Adrenal gland (tissue), 12 donors: Measurements from ENCODE around the gene EDA. TPM values are rescaled to one million over a fixed set of nuclear protein-coding genes. Genes with fewer than 3 reads are reported as not detected.

ENCODE experiments used
- DNase-seq, 7 donors: peaks; one replicate each; pipeline ENCODE4 v3.0.0-alpha.2; 2019 to 2020
- H3K27ac ChIP-seq, 5 donors: fragments of 200-600 bp; sonication (generic) in 4 of 5; 1 replicate in 3 of 5; 2 replicates in 2 of 5; pipeline versions ENCODE4 v1.5.1 to v1.8.0; 2016 to 2020; ENCODE audit warnings: mild to moderate bottlenecking in 1 of 5
- H3K27me3 ChIP-seq: fragments of 200-600 bp; 2 replicates; pipeline ENCODE4 v1.8.0; 2021
- H3K36me3 ChIP-seq, 2 donors: fragments of 200-600 bp; replicated peaks in 1 of 2; 1 replicate in 1 of 2; 2 replicates in 1 of 2; pipeline versions ENCODE4 v1.5.1 to v1.8.0; 2018 to 2022
- H3K4me1 ChIP-seq, 2 donors: fragments of 200-600 bp; replicated peaks in 1 of 2; 1 replicate in 1 of 2; 2 replicates in 1 of 2; pipeline versions ENCODE4 v1.5.1 to v1.8.0; 2018 to 2021
- H3K4me3 ChIP-seq, 4 donors: fragments of 200-600 bp; sonication (generic) in 3 of 4; one replicate each; pipeline ENCODE4 v1.5.1; 2016 to 2018
- H3K9me3 ChIP-seq, 3 donors: fragments of 200-600 bp; sonication (generic) in 1 of 3; replicated peaks in 1 of 3; 1 replicate in 2 of 3; 2 replicates in 1 of 3; pipeline versions ENCODE4 v1.5.1 to v1.8.0; 2016 to 2021
- POLR2A ChIP-seq, 2 donors: fragments of 450-650 bp; IDR thresholded peaks; one replicate each; pipeline ENCODE4 v1.6.1; 2017; ENCODE audit warnings: antibody characterized with exemption in 2 of 2, mild to moderate bottlenecking in 2 of 2, moderate library complexity in 1 of 2
- WGBS, 4 donors: extraction: QIAGEN DNeasy Blood & Tissue Kit in 2 of 4; methylation state at CpG; one replicate each; pipeline versions ENCODE4 v1.1.5 to v1.1.7; 2013 to 2017; 5-methylcytosine and 5-hydroxymethylcytosine counted together
- intact Hi-C, 2 donors: fragments of 100-400 bp; cut with DNase I; formaldehyde crosslinking; loops; one replicate each; pipeline versions ENCODE4 v1.14.1 to v1.15.0; 2022 to 2023
- polyA plus RNA-seq, 3 donors: library from polyadenylated mRNA; stranded (reverse); fragments of 200-250 nt in 2 of 3; fragments of 350-450 nt in 1 of 3; fragmentation: Illumina TruSeq in 1 of 3; extraction: RNeasy Lipid Tissue Mini Kit (QIAGEN cat#74804) in 1 of 3; gene quantifications; one replicate each; pipeline ENCODE4 v1.2.3, GENCODE V29; 2013 to 2014
- total RNA-seq, 9 donors: library from RNA; depleted of rRNA in 4 of 9; stranded (reverse); fragments of >200 nt in 4 of 9; fragments of 120-200 nt in 1 of 9; fragmentation: NEBNext Ultra II Directional in 1 of 9; extraction: Animal tissue kit (Norgen Biotek cat#: 25700) in 1 of 9; gene quantifications; one replicate each; pipeline versions ENCODE4 v1.1.0 to v1.2.4, GENCODE V29; 2013 to 2023
- TF ChIP-seq, protein P1 (sequence below), 6 experiments: fragments of 450-650 bp in 4 of 6; fragments of 200-600 bp in 2 of 6; sonication (generic) in 1 of 6; IDR thresholded peaks; 1 replicate in 5 of 6; 2 replicates in 1 of 6; pipeline versions ENCODE4 v1.5.1 to v1.8.0; 2016 to 2021; ENCODE audit warnings: antibody characterized with exemption in 6 of 6, mild to moderate bottlenecking in 2 of 6, moderate library complexity in 1 of 6
- donor health status: healthy with polysubstance abuse.
- donor health status: Bipolar disorder and iron deficiency.
- donor health status: DM: yes; HTN: yes; CAD: no.
- donor health status: DM: no; HTN: no; CAD: no.
- donor health status: DM: no; HTN: no; CAD: no.
- donor health status: DM: yes; HTN: yes; CAD: no.

Gene EDA
- total and polyA plus RNA-seq, 12 donors, result 5.6 to 28.7 (median 17.2) TPM

DNA sequence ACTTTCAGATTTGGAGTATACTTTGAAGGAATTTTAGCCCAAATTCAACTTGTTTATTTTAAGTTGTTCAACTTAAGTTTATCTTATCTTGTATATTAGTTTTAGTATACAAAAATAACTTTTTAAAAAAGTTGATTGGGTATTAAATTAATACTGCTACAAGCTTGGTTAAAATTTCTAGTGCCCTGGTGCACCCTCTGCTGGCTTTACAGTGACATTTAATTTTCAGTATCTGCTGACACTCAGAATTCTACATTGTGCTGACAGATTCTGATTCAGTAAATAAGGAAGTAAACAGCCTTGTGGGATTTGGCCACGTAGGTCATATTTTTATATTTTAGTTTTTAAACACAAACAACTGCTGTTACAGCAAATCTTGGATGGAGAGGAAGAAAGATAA, 2.9 kb downstream of the EDA start:
- Histone ChIP-seq H3K4me1 (peaks cover 0 to 10% of the 10 kb centered on the region in 2 donors), H3K27ac (no peak overlapping the region), H3K9me3 (no peaks in the 10 kb centered on the region), H3K4me3 (no peak overlapping the region), H3K27me3 (peaks cover 22% of the 10 kb centered on the region), H3K36me3 (no peaks in the 10 kb centered on the region)
- 0% methylated on average over 1 of the region's 1 CpG for WGBS, 4 donors
- peak; percentile 25 to 66 (median 28) for DNase-seq
- intact Hi-C loops, result loop anchor here in 1 of 2 donors (5.0 kb wide), 1 partner anchor 82 kb away; no protein-coding TSS in a partner anchor
- TF ChIP-seq POLR2A (IDR thresholded peaks at IDR 0.05), result no peak
- TF ChIP-seq, protein P1, sequence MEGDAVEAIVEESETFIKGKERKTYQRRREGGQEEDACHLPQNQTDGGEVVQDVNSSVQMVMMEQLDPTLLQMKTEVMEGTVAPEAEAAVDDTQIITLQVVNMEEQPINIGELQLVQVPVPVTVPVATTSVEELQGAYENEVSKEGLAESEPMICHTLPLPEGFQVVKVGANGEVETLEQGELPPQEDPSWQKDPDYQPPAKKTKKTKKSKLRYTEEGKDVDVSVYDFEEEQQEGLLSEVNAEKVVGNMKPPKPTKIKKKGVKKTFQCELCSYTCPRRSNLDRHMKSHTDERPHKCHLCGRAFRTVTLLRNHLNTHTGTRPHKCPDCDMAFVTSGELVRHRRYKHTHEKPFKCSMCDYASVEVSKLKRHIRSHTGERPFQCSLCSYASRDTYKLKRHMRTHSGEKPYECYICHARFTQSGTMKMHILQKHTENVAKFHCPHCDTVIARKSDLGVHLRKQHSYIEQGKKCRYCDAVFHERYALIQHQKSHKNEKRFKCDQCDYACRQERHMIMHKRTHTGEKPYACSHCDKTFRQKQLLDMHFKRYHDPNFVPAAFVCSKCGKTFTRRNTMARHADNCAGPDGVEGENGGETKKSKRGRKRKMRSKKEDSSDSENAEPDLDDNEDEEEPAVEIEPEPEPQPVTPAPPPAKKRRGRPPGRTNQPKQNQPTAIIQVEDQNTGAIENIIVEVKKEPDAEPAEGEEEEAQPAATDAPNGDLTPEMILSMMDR (IDR thresholded peaks at IDR 0.05), result peak; percentile 38 to 68 (median 60)

DNA sequence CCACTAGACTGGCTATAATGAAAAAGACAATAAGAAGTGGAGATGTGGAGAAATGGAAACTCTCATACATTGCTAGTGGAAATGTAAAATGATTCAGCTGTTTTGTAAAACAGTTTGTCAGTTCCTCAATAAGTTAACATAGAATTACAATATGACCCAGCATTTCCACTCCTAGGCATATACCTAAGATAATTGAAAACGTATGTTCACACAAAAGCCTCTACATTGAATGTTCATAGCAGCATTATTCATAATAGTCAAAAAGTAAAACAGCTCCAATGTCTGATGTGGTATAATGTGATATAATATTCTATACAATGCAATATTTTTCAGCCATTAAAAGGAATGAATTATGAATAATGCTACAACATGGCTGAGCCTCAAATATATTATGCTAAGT, 10.2 kb downstream of the EDA start:
- WGBS, 4 donors, result 57 to 86% (median 68%) methylated on average over 1 of the region's 1 CpG

DNA sequence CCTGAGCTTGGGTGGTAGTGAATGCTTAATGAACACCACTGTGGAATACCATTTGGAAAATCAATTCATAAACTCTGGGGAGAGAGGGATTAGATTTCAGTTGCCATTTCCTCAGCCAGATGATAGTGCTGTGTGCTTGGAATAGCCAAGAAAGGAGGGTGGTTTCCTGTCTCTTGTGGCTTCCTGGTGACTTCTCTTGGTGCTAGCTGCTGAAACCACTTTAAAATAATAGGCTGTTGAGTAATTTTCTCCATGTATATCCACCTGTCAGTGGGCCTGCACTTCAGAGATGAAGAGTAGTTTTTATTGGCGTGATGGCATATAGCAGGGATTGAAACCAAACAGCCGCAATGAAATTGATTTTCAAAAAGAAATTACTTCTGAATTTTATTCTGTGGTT, 11.8 kb downstream of the EDA start:
- Histone ChIP-seq H3K36me3 (no peaks in the 10 kb centered on the region), H3K27ac (no peak overlapping the region), H3K4me1 (no peaks in the 10 kb centered on the region), H3K9me3 (no peaks in the 10 kb centered on the region), H3K27me3 (no peaks in the 10 kb centered on the region), H3K4me3 (no peak overlapping the region)
- intact Hi-C loops, result no loop called here
- no peak for DNase-seq
- whole genome bisulfite sequencing, 4 donors, result 73 to 97% (median 90%) methylated on average over 2 of the region's 2 CpGs
- TF ChIP-seq, protein P1 (IDR thresholded peaks at IDR 0.05), result no peak
- TF ChIP-seq POLR2A (IDR thresholded peaks at IDR 0.05), result no peak

More for the DNA sequence above, 10.2 kb downstream of the EDA start:
- intact Hi-C loops, result no loop called here
- TF ChIP-seq POLR2A (IDR thresholded peaks at IDR 0.05), result no peak
- TF ChIP-seq, protein P1 (IDR thresholded peaks at IDR 0.05), result no peak
- no peaks in the 10 kb centered on the region for H3K4me1 ChIP-seq
- no peaks in the 10 kb centered on the region for H3K36me3 ChIP-seq
- H3K27ac ChIP-seq, result no peak overlapping the region
- no peaks in the 10 kb centered on the region for H3K27me3 ChIP-seq
- DNase-seq, result no peak
- no peak overlapping the region for H3K4me3 ChIP-seq
- H3K9me3 ChIP-seq, result no peaks in the 10 kb centered on the region

DNA sequence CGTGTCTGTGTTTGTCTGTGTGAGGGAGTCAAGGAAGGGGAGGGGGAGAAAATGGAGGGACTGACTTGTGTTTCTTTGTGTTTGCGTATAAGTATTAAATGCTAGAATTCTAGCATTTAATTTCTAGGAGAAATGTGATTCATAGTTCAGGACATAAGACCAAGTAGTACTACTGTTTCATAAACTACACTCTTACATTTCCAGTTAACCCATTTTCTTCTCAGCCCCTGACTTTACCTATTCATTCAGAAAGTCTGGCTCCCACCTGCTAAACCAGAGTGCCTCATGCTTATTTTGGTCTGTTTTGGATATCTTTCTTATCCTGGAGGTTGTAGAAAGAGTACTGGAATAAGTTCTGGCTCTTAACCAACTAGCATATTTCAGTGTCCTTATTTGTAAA, 14.2 kb downstream of the EDA start:
- Histone ChIP-seq H3K36me3 (no peaks in the 10 kb centered on the region), H3K27ac (no peak overlapping the region), H3K4me1 (no peaks in the 10 kb centered on the region), H3K27me3 (no peaks in the 10 kb centered on the region), H3K9me3 (no peaks in the 10 kb centered on the region), H3K4me3 (no peak overlapping the region)
- WGBS, 4 donors, result 83 to 98% (median 92%) methylated on average over 2 of the region's 2 CpGs
- no peak for TF ChIP-seq POLR2A (IDR thresholded peaks at IDR 0.05)
- TF ChIP-seq, protein P1 (IDR thresholded peaks at IDR 0.05), result no peak
- intact Hi-C loops, result no loop called here
- DNase-seq, result no peak
